Neural progenitor cell (in vitro differentiated cells): ENCODE results near the gene BMPR1B. TPM values are rescaled to one million over a fixed set of nuclear protein-coding genes. Genes with fewer than 3 reads are reported as not detected.

ENCODE experiments used
- DNase-seq: peaks from one replicate; pipeline ENCODE4 v3.0.0-alpha.2; 2016; ENCODE audit warnings: low spot score
- H2AFZ ChIP-seq: fragments of 200-600 bp; sonication (generic); replicated peaks from 2 replicates; pipeline ENCODE4 v1.6.1; 2016; ENCODE audit warnings: antibody characterized with exemption
- H3F3A ChIP-seq: fragments of 200-600 bp; sonication (generic); 2 replicates; pipeline ENCODE4 v1.6.1; 2016; ENCODE audit warnings: antibody characterized with exemption, low read depth
- H3K27ac ChIP-seq: fragments of 200-600 bp; sonication (generic); 2 replicates; pipeline ENCODE4 v1.5.1; 2016; ENCODE audit warnings: mild to moderate bottlenecking
- H3K27me3 ChIP-seq: fragments of 200-600 bp; sonication (generic); 2 replicates; pipeline ENCODE4 v1.6.1; 2016; ENCODE audit warnings: mild to moderate bottlenecking, moderate library complexity
- H3K36me3 ChIP-seq: fragments of 200-600 bp; sonication (generic); 2 replicates; pipeline ENCODE4 v1.5.1; 2016
- H3K4me1 ChIP-seq: fragments of 200-600 bp; sonication (generic); 2 replicates; pipeline ENCODE4 v1.6.1; 2016; ENCODE audit warnings: mixed run types
- H3K4me2 ChIP-seq: fragments of 200-600 bp; sonication (generic); 2 replicates; pipeline ENCODE4 v1.6.1; 2016
- H3K4me3 ChIP-seq: fragments of 200-600 bp; sonication (generic); 2 replicates; pipeline ENCODE4 v1.5.1; 2016
- H3K79me2 ChIP-seq: fragments of 200-600 bp; sonication (generic); 2 replicates; pipeline ENCODE4 v1.6.1; 2016; ENCODE audit warnings: low read depth
- H3K9ac ChIP-seq: fragments of 200-600 bp; sonication (generic); 2 replicates; pipeline ENCODE4 v1.6.1; 2016
- H3K9me3 ChIP-seq: fragments of 200-600 bp; sonication (generic); 2 replicates; pipeline ENCODE4 v1.5.1; 2016; ENCODE audit warnings: low read depth
- H4K20me1 ChIP-seq: fragments of 200-600 bp; sonication (generic); 2 replicates; pipeline ENCODE4 v1.6.1; 2016; ENCODE audit warnings: low read depth
- H3K27ac Mint-ChIP-seq: 3 replicates; pipeline ENCODE4 v1.8.0; 2021; ENCODE audit warnings: mixed read lengths
- H3K27me3 Mint-ChIP-seq: 2 replicates; pipeline ENCODE4 v1.8.0; 2022; ENCODE audit warnings: low read depth, mild to moderate bottlenecking, inconsistent platforms, moderate library complexity, mixed read lengths; ENCODE audit not compliant: insufficient read depth
- H3K36me3 Mint-ChIP-seq: 3 replicates; pipeline ENCODE4 v1.8.0; 2021; ENCODE audit warnings: mixed read lengths
- H3K4me1 Mint-ChIP-seq: 3 replicates; pipeline ENCODE4 v1.8.0; 2021; ENCODE audit warnings: mixed read lengths
- H3K4me3 Mint-ChIP-seq: 3 replicates; pipeline ENCODE4 v1.8.0; 2021; ENCODE audit warnings: mild to moderate bottlenecking, moderate library complexity, mixed read lengths
- H3K9me3 Mint-ChIP-seq: 3 replicates; pipeline ENCODE4 v1.8.0; 2020; ENCODE audit warnings: mixed read lengths
- CTCF ChIP-seq: fragments of 200-600 bp; sonication (generic); IDR thresholded peaks from 2 replicates; pipeline ENCODE4 v1.5.1; 2017; ENCODE audit warnings: antibody characterized with exemption, mild to moderate bottlenecking
- EZH2 ChIP-seq: fragments of 200-600 bp; sonication (generic); IDR thresholded peaks from 2 replicates; pipeline ENCODE4 v1.6.1; 2017; ENCODE audit warnings: antibody characterized with exemption, mild to moderate bottlenecking, moderate library complexity
- EZH2phosphoT487 ChIP-seq: fragments of 200-600 bp; sonication (generic); IDR thresholded peaks from 2 replicates; pipeline ENCODE4 v1.6.1; 2017; ENCODE audit warnings: antibody characterized with exemption
- total RNA-seq: library from RNA; depleted of rRNA; stranded (reverse); fragments of >200 nt; gene quantifications from 2 replicates; pipeline ENCODE4 v1.2.3, GENCODE V29; 2015; ENCODE audit warnings: low replicate concordance

The BMPR1B gene
- total RNA-seq, 1 donor from 2014 or later = 2.7 TPM

DNA sequence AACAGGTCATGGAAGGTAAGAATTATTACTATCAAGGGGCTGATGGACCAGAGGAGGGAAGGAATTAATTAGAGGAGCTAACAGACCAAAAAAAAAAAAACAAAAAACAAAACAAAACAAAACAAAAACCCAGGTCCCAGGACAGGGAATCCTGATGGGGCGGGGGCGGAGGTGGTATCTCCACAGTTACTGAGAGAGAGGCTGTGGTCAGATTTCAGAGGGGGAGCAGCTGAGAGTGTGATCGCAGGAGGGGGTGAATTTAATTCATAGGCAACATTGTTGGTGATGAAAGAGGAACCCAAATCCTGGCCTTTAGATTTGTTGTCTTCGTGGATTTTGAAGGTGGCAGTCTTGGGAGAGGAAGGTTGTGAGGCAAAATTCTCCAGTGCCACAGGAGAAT, 401.6 kb downstream of the BMPR1B start:
- no peaks in the 10 kb centered on the region for H3K79me2 ChIP-seq
- Mint-ChIP-seq H3K4me1 (peaks cover 58% of the 10 kb centered on the region), H3K27me3 (peaks cover 6% of the 10 kb centered on the region), H3K36me3 (peaks cover 33% of the 10 kb centered on the region), H3K9me3 (no peaks in the 10 kb centered on the region), H3K4me3 (no peak overlapping the region), H3K27ac (peak overlapping the region; percentile 33)
- no peak overlapping the region for H3K4me3 ChIP-seq
- no peaks in the 10 kb centered on the region for H3F3A ChIP-seq
- no peak overlapping the region for H2AFZ ChIP-seq
- no peak for DNase-seq
- H3K27ac ChIP-seq = no peak overlapping the region
- H4K20me1 ChIP-seq = no peaks in the 10 kb centered on the region
- no peak overlapping the region for H3K4me2 ChIP-seq
- no peak overlapping the region for H3K9ac ChIP-seq
- TF ChIP-seq EZH2 (no peak), EZH2phosphoT487 (no peak), CTCF (no peak)
- no peaks in the 10 kb centered on the region for H3K36me3 ChIP-seq
- H3K4me1 ChIP-seq = peaks cover 7% of the 10 kb centered on the region
- no peaks in the 10 kb centered on the region for H3K27me3 ChIP-seq
- H3K9me3 ChIP-seq = no peaks in the 10 kb centered on the region

DNA sequence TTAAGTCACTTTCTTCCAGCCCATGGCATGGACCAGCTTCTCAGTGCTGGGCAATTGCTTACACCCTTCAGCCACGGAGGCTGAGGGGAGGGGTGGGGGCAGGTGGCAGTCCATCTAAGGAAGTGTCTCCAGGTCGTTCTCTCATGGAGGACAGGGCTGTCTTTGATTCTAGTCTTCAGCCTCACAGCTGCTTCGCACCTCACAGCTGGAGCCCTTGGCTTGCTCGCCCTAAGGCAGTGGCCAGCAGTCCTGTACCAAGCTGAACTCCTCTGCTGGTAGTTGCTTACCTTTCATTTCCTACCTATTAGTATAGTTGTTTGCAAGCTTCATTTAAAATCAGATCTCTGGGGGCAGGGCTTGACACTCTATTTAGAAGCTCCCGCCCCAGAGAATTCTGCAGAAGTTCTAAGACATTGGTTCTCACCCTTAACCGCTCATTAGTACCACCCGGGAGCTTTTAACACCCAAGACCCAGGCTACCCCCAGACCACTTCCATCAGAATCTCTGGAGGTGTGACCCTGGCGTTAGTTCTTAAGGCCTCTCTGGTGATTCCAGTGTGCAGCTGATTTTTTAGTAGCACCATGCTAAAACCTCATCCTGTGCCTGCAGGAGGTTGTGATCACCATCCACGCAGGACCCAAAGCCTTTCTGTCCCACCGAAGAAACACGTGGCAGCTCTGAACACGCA, 404.2 kb downstream of the BMPR1B start:
- Histone ChIP-seq H3K27me3 (no peaks in the 10 kb centered on the region), H4K20me1 (no peaks in the 10 kb centered on the region), H3K36me3 (no peaks in the 10 kb centered on the region), H3K27ac (no peak overlapping the region), H3K79me2 (no peaks in the 10 kb centered on the region), H2AFZ (no peak overlapping the region), H3K4me1 (peaks cover 7% of the 10 kb centered on the region), H3K9me3 (no peaks in the 10 kb centered on the region), H3F3A (no peaks in the 10 kb centered on the region), H3K9ac (no peak overlapping the region), H3K4me2 (no peak overlapping the region), H3K4me3 (no peak overlapping the region)
- Mint-ChIP-seq H3K4me1 (peaks cover 54% of the 10 kb centered on the region), H3K9me3 (no peaks in the 10 kb centered on the region), H3K36me3 (peaks cover 30% of the 10 kb centered on the region), H3K4me3 (no peak overlapping the region), H3K27me3 (peaks cover 8% of the 10 kb centered on the region), H3K27ac (peak overlapping the region; percentile 85)
- TF ChIP-seq EZH2 (no peak), EZH2phosphoT487 (no peak), CTCF (no peak)
- no peak for DNase-seq

- Histone ChIP-seq H3K27ac (no peak overlapping the region), H3K4me2 (no peak overlapping the region), H2AFZ (no peak overlapping the region), H3K27me3 (no peaks in the 10 kb centered on the region), H3K4me1 (peaks cover 7% of the 10 kb centered on the region), H3F3A (no peaks in the 10 kb centered on the region), H3K9ac (no peak overlapping the region), H3K4me3 (no peak overlapping the region), H4K20me1 (no peaks in the 10 kb centered on the region), H3K79me2 (no peaks in the 10 kb centered on the region), H3K36me3 (no peaks in the 10 kb centered on the region), H3K9me3 (no peaks in the 10 kb centered on the region)
- Mint-ChIP-seq H3K9me3 (no peaks in the 10 kb centered on the region), H3K4me3 (no peak overlapping the region), H3K36me3 (peaks cover 39% of the 10 kb centered on the region), H3K27ac (no peak overlapping the region), H3K27me3 (peaks cover 8% of the 10 kb centered on the region), H3K4me1 (peaks cover 52% of the 10 kb centered on the region)
- DNase-seq = no peak
- TF ChIP-seq EZH2 (no peak), EZH2phosphoT487 (no peak), CTCF (no peak)
Measured at GRCh38 chr4:95162867-95163266, 405.1 kb downstream of the BMPR1B start.
